K562 (cell line): ENCODE measurements around the gene VPS18. TPM values are rescaled to one million over a fixed set of nuclear protein-coding genes. Genes with fewer than 3 reads are reported as not detected.

Experiments used
- CSDE1 ChIP-seq, 2 experiments: fragments of 450-650 bp; IDR thresholded peaks; 2 replicates each; pipeline ENCODE4 v1.6.1; 2016; ENCODE audit warnings: mild to moderate bottlenecking in 1 of 2
- EGR1 ChIP-seq: fragments of 450-650 bp; conservative IDR thresholded peaks from 2 replicates; pipeline ENCODE4 v1.6.1; 2017; ENCODE audit warnings: mild to moderate bottlenecking
- EP400 ChIP-seq: fragments of 450-650 bp; IDR thresholded peaks from 2 replicates; pipeline ENCODE4 v1.6.1; 2017; ENCODE audit warnings: antibody characterized with exemption, mild to moderate bottlenecking, moderate library complexity
- FOXK1 ChIP-seq: sonication (generic); formaldehyde crosslinking; IDR thresholded peaks from 2 replicates; pipeline ENCODE4 v1.8.0; 2022; ENCODE audit warnings: missing genetic modification reagents, mild to moderate bottlenecking, borderline replicate concordance
- GABPA ChIP-seq: fragments of 200-800 bp; sonication (Bioruptor generic); conservative IDR thresholded peaks from 2 replicates; pipeline ENCODE4 v1.6.1; 2016; ENCODE audit warnings: low read depth, missing genetic modification characterization, missing compliant biosample characterization
- HCFC1 ChIP-seq: IDR thresholded peaks from 2 replicates; pipeline ENCODE4 v1.6.1; 2012; ENCODE audit warnings: low read depth, low read length, improper control_type of control experiment
- MBD2 ChIP-seq: sonication (generic); IDR thresholded peaks from 2 replicates; pipeline ENCODE4 v1.6.1; 2016; ENCODE audit warnings: low read depth, borderline replicate concordance
- NONO ChIP-seq, 2 experiments: fragments of 200-400 bp in 1 of 2; fragments of 450-650 bp in 1 of 2; formaldehyde crosslinking in 1 of 2; IDR thresholded peaks; 2 replicates each; pipeline ENCODE4 v1.6.1; 2017; ENCODE audit warnings: low read depth in 2 of 2, mild to moderate bottlenecking in 2 of 2, moderate library complexity in 2 of 2, low read length in 1 of 2
- POLR2A ChIP-seq: fragments of 450-650 bp; conservative IDR thresholded peaks from 2 replicates; pipeline ENCODE4 v1.6.1; 2016
- SMAD1 ChIP-seq: fragments of 150-350 bp; IDR thresholded peaks from 2 replicates; pipeline ENCODE4 v1.6.1; 2014; ENCODE audit warnings: low read length, low read depth; ENCODE audit not compliant: partially characterized antibody
- SMAD2 ChIP-seq: fragments of 150-350 bp; IDR thresholded peaks from 2 replicates; pipeline ENCODE4 v1.6.1; 2014; ENCODE audit warnings: low read depth, mild to moderate bottlenecking, low read length
- SUPT5H ChIP-seq: fragments of 450-650 bp; IDR thresholded peaks from 2 replicates; pipeline ENCODE4 v1.6.1; 2016
- ZNF121 ChIP-seq: sonication (generic); formaldehyde crosslinking; conservative IDR thresholded peaks from 2 replicates; pipeline ENCODE4 v1.8.0; 2022; ENCODE audit warnings: missing genetic modification reagents
- ZNF76 ChIP-seq: fragments of 250-450 bp; sonication (Bioruptor Pico); IDR thresholded peaks from 2 replicates; pipeline ENCODE4 v1.4.0; 2020; ENCODE audit warnings: mild to moderate bottlenecking, moderate library complexity, borderline replicate concordance
- polyA plus RNA-seq, 8 experiments: library from polyadenylated mRNA; depleted of rRNA in 4 of 8; stranded (reverse) in 5 of 8; unstranded in 3 of 8; fragments of >200 nt; fragmentation: Nextera tagmentation in 2 of 8; fragmentation: Illumina TruSeq in 1 of 8; extraction: Ambion mirVana in 2 of 8; extraction: Trizol in 1 of 8; gene quantifications; 2 replicates each; pipeline versions ENCODE4 v1.2.1 to v1.2.3, GENCODE V29; 2011 to 2014; ENCODE audit warnings: inconsistent platforms in 1 of 8, missing spikeins in 1 of 8
- total RNA-seq, 7 experiments: library from RNA; depleted of rRNA in 6 of 7; stranded (reverse); fragments of >200 nt in 6 of 7; fragmentation: Illumina TruSeq in 2 of 7; extraction: Trizol in 2 of 7; gene quantifications; 2 replicates each; pipeline versions ENCODE4 v1.2.1 to v1.2.3, GENCODE V29; 2011 to 2021; ENCODE audit warnings: low replicate concordance in 1 of 7
- TF ChIP-seq, protein P1 (sequence below), 2 experiments: fragments of 450-650 bp in 1 of 2; sonication (generic) in 1 of 2; formaldehyde crosslinking in 1 of 2; IDR thresholded peaks; 2 replicates each; pipeline versions ENCODE4 v1.7.1 to v1.9.0; 2016 to 2022; ENCODE audit warnings: inconsistent platforms in 1 of 2, mild to moderate bottlenecking in 1 of 2, missing genetic modification reagents in 1 of 2
- TF ChIP-seq, protein P2 (sequence below), 2 experiments: fragments of 450-650 bp; conservative IDR thresholded peaks; 2 replicates each; pipeline ENCODE4 v1.6.1; 2017; ENCODE audit warnings: mild to moderate bottlenecking in 2 of 2, moderate library complexity in 2 of 2

Gene VPS18
- total and polyA plus RNA-seq, 9 of the 15 experiments (the other 6 are each of a cell fraction or from before 2014, with no cell fraction given), result 0.73 to 19.9 (median 8.5) TPM

DNA sequence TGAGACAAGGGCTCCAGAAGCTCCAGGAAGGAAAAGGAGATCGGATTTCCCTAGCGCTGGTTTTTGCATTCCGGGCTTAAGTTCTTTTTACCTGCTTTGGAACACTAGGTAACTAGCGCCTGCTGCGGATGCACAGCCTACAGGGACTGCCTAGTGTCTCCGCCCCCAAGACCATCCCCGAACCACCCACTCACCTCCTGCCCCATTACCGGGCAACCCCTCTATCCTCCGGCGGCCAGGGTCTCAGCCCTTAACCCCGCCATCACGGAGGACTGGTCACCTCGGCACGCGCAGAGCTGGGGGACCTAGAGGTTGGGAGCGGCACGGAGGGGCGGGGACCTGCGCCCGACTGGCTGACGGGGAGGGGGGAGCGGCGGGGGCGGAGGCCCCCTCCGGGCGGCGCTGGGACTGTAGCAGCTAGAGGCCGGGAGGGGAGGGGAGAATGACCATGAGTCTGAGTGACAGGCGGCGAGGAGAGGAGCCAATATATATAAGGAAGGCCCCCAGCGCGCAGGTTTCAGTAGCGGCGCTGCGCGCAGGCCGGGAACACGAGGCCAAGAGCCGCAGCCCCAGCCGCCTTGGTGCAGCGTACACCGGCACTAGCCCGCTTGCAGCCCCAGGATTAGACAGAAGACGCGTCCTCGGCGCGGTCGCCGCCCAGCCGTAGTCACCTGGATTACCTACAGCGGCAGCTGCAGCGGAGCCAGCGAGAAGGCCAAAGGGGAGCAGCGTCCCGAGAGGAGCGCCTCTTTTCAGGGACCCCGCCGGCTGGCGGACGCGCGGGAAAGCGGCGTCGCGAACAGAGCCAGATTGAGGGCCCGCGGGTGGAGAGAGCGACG is 34.8 kb downstream of the VPS18 start, which contains the start of gene DLL4 (continued):
- TF ChIP-seq, protein P1, sequence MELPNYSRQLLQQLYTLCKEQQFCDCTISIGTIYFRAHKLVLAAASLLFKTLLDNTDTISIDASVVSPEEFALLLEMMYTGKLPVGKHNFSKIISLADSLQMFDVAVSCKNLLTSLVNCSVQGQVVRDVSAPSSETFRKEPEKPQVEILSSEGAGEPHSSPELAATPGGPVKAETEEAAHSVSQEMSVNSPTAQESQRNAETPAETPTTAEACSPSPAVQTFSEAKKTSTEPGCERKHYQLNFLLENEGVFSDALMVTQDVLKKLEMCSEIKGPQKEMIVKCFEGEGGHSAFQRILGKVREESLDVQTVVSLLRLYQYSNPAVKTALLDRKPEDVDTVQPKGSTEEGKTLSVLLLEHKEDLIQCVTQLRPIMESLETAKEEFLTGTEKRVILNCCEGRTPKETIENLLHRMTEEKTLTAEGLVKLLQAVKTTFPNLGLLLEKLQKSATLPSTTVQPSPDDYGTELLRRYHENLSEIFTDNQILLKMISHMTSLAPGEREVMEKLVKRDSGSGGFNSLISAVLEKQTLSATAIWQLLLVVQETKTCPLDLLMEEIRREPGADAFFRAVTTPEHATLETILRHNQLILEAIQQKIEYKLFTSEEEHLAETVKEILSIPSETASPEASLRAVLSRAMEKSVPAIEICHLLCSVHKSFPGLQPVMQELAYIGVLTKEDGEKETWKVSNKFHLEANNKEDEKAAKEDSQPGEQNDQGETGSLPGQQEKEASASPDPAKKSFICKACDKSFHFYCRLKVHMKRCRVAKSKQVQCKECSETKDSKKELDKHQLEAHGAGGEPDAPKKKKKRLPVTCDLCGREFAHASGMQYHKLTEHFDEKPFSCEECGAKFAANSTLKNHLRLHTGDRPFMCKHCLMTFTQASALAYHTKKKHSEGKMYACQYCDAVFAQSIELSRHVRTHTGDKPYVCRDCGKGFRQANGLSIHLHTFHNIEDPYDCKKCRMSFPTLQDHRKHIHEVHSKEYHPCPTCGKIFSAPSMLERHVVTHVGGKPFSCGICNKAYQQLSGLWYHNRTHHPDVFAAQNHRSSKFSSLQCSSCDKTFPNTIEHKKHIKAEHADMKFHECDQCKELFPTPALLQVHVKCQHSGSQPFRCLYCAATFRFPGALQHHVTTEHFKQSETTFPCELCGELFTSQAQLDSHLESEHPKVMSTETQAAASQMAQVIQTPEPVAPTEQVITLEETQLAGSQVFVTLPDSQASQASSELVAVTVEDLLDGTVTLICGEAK (IDR thresholded peaks at IDR 0.05), result no peak
- TF ChIP-seq, protein P1 (CRISPR knock-in tag; IDR thresholded peaks at IDR 0.05), result peak; percentile 43; the same call in 1 of the 2 replicates
- TF ChIP-seq NONO (IDR thresholded peaks at IDR 0.05; ENCODE audit: low read depth in 2 of 2, low read length in 1 of 2) (peak in 1 of 2 experiments; percentile 91; a peak in 2 of 4 replicates), FOXK1 (CRISPR knock-in tag) (peak; percentile 91; the same call in 1 of the 2 replicates), SUPT5H (peak; percentile 71), MBD2 (0 out of 2 replicates have a peak, but pooled peaks have one; percentile 34), GABPA (tag) (no peak), SMAD2 (no peak), HCFC1 (no peak), POLR2A (peak; percentile 79), CSDE1 (IDR thresholded peaks at IDR 0.05) (no peak), ZNF76 (CRISPR knock-in tag) (no peak), ZNF121 (CRISPR knock-in tag) (0 out of 2 replicates have a peak, but pooled peaks have one; percentile 22), SMAD1 (no peak), EGR1 (peak; percentile 95), EP400 (peak; percentile 22; the same call in 1 of the 2 replicates)
- TF ChIP-seq, protein P2, sequence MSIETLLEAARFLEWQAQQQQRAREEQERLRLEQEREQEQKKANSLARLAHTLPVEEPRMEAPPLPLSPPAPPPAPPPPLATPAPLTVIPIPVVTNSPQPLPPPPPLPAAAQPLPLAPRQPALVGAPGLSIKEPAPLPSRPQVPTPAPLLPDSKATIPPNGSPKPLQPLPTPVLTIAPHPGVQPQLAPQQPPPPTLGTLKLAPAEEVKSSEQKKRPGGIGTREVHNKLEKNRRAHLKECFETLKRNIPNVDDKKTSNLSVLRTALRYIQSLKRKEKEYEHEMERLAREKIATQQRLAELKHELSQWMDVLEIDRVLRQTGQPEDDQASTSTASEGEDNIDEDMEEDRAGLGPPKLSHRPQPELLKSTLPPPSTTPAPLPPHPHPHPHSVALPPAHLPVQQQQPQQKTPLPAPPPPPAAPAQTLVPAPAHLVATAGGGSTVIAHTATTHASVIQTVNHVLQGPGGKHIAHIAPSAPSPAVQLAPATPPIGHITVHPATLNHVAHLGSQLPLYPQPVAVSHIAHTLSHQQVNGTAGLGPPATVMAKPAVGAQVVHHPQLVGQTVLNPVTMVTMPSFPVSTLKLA (conservative IDR thresholded peaks at IDR 0.05), result peak in 1 of 2 experiments; percentile 58; a peak in 2 of 4 replicates
